DND-41 (cell line): ENCODE measurements around the gene CD81.

Source experiments
- ATAC-seq: fragments of 200-7000 bp; cut with Tn5 transposase; 3 replicates; pipeline ENCODE4 v1.9.1; 2021; ENCODE audit warnings: low read depth; ENCODE audit not compliant: insufficient read depth
- DNase-seq: peaks from one replicate; pipeline ENCODE4 v3.0.0-alpha.2; 2020
- H2AFZ ChIP-seq: 2 replicates; pipeline ENCODE4 v1.6.0; 2012; ENCODE audit warnings: low read depth, low read length
- H3K27ac ChIP-seq: 2 replicates; pipeline ENCODE4 v1.5.1; 2012; ENCODE audit warnings: low read length, inconsistent platforms
- H3K27me3 ChIP-seq: fragments of 200-600 bp; sonication (generic); 2 replicates; pipeline ENCODE4 v1.6.0; 2012; ENCODE audit warnings: low read length, mild to moderate bottlenecking, inconsistent platforms; ENCODE audit not compliant: insufficient read depth, poor library complexity
- H3K36me3 ChIP-seq: 2 replicates; pipeline ENCODE4 v1.5.1; 2012; ENCODE audit warnings: low read length, inconsistent platforms; ENCODE audit not compliant: insufficient read depth
- H3K4me1 ChIP-seq: 2 replicates; pipeline ENCODE4 v1.5.1; 2012; ENCODE audit warnings: mild to moderate bottlenecking, low read length; ENCODE audit not compliant: insufficient read depth
- H3K4me2 ChIP-seq: 2 replicates; pipeline ENCODE4 v1.6.0; 2012; ENCODE audit warnings: mild to moderate bottlenecking, moderate library complexity, low read length, inconsistent platforms; ENCODE audit not compliant: insufficient read depth
- H3K4me3 ChIP-seq, 2 experiments: fragments of 200-600 bp in 1 of 2; shearing (Covaris generic) in 1 of 2; 2 replicates each; pipeline ENCODE4 v1.5.1; 2012 to 2016; ENCODE audit warnings: inconsistent platforms in 2 of 2, low read length in 2 of 2, mild to moderate bottlenecking in 2 of 2, low read depth in 1 of 2, moderate library complexity in 1 of 2
- H3K79me2 ChIP-seq: 2 replicates; pipeline ENCODE4 v1.6.0; 2012; ENCODE audit warnings: low read length, inconsistent platforms; ENCODE audit not compliant: insufficient read depth
- H3K9ac ChIP-seq: 2 replicates; pipeline ENCODE4 v1.6.0; 2012; ENCODE audit warnings: low read depth, mild to moderate bottlenecking, inconsistent platforms, low read length, moderate library complexity
- H3K9me3 ChIP-seq: 2 replicates; pipeline ENCODE4 v1.5.1; 2012; ENCODE audit warnings: low read length, moderate library complexity, mild to moderate bottlenecking, inconsistent platforms; ENCODE audit not compliant: insufficient read depth, severe bottlenecking
- H4K20me1 ChIP-seq: 2 replicates; pipeline ENCODE4 v1.6.0; 2012; ENCODE audit warnings: low read length; ENCODE audit not compliant: insufficient read depth
- CTCF ChIP-seq: IDR thresholded peaks from 2 replicates; pipeline ENCODE4 v1.5.1; 2012; ENCODE audit warnings: borderline replicate concordance, low read length, moderate library complexity, mild to moderate bottlenecking; ENCODE audit not compliant: poor library complexity, severe bottlenecking; ENCODE audit errors: extremely low read depth
- EZH2 ChIP-seq: IDR thresholded peaks from 3 replicates; pipeline ENCODE4 v1.6.1; 2012; ENCODE audit warnings: borderline replicate concordance, low read depth, mild to moderate bottlenecking, moderate library complexity, low read length, inconsistent platforms; ENCODE audit not compliant: severe bottlenecking

CD81 gene

GRCh38 chr11:2368178-2368850, 8.8 kb upstream of the CD81 start:
- TF ChIP-seq EZH2 = no peak
- TF ChIP-seq CTCF = no peak
- Histone ChIP-seq H3K4me2 (no peak overlapping the region), H2AFZ (no peak overlapping the region), H3K27me3 (no peaks in the 10 kb centered on the region), H3K27ac (no peak overlapping the region), H3K4me1 (no peaks in the 10 kb centered on the region), H3K79me2 (no peaks in the 10 kb centered on the region), H3K9me3 (no peaks in the 10 kb centered on the region), H4K20me1 (peaks cover 18% of the 10 kb centered on the region; the same call in 1 of the 2 replicates), H3K4me3 (no peak overlapping the region), H3K9ac (no peak overlapping the region), H3K36me3 (no peaks in the 10 kb centered on the region)
- DNase-seq = no peak
- no peak for ATAC-seq

- Histone ChIP-seq H3K9ac (no peak overlapping the region), H3K4me1 (no peaks in the 10 kb centered on the region), H3K36me3 (no peaks in the 10 kb centered on the region), H3K4me2 (no peak overlapping the region), H3K27me3 (no peaks in the 10 kb centered on the region), H3K27ac (no peak overlapping the region), H3K9me3 (no peaks in the 10 kb centered on the region), H3K79me2 (no peaks in the 10 kb centered on the region), H4K20me1 (peaks cover 18% of the 10 kb centered on the region; the same call in 1 of the 2 replicates), H3K4me3 (no peak overlapping the region), H2AFZ (no peak overlapping the region)
- DNase-seq (no peak), ATAC-seq (no peak)
- TF ChIP-seq EZH2 = no peak
- no peak for TF ChIP-seq CTCF
Measured at GRCh38 chr11:2368851-2369180, 8.3 kb upstream of the CD81 start.

GRCh38 chr11:2369320-2369719, 7.8 kb upstream of the CD81 start:
- Histone ChIP-seq H3K9ac (no peak overlapping the region), H3K27ac (no peak overlapping the region), H3K9me3 (no peaks in the 10 kb centered on the region), H3K4me3 (no peak overlapping the region), H3K27me3 (no peaks in the 10 kb centered on the region), H2AFZ (no peak overlapping the region), H3K36me3 (no peaks in the 10 kb centered on the region), H4K20me1 (peaks cover 18% of the 10 kb centered on the region; the same call in 1 of the 2 replicates), H3K4me1 (no peaks in the 10 kb centered on the region), H3K4me2 (no peak overlapping the region), H3K79me2 (no peaks in the 10 kb centered on the region)
- no peak for DNase-seq
- ATAC-seq = no peak
- TF ChIP-seq EZH2 = no peak
- TF ChIP-seq CTCF = no peak
